GM18511 (cell line): ENCODE data around the gene COX8C.
A peak's percentile ranks its signal among the peaks of the same experiment; 100 is the strongest.
"Not testable (repeated sequence)": the region's sequence is repeated elsewhere in the genome, so short reads cannot be mapped to it uniquely, and the experiment has no call there.

ENCODE experiments used
- ATAC-seq: cut with Tn5 transposase; IDR thresholded peaks from one replicate; pipeline ENCODE4 v1.9.1; 2021; ENCODE audit warnings: mild to moderate bottlenecking, moderate library complexity; ENCODE audit not compliant: unreplicated experiment

The COX8C gene

DNA sequence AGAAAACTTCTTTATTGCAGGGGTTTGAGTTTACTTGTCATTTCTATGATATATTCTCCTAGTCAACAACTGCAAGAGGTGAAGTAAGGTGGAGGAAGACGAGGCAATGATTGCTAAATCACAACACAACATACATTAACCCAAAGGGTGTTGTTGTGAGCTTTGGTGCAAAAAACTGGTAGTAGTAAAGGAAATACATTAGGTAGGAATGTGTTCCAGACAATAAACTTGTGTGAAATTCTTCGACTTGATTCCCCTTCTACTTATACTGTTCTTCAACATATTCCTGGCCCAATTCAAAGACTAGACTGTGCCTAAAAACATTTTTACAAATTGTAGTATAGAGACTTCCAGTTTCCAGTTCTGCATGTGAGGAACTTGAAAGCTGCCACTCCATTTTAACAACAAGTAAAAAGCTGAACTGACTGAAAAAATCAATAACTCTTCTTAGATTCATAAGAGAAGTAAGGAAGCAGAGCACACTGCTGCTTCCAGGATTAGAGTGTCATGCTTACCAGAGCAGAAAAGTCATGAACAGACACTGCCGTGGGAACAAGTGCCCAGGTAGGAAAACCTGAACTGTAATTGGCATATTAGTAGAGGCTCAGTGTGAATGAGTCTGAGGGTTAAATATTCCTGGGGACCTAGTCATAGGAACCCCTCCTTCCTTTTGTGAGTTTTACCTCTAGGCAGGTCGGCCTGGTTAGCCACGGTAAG lies 22.2 kb downstream of the COX8C start:
- no peak for ATAC-seq

DNA sequence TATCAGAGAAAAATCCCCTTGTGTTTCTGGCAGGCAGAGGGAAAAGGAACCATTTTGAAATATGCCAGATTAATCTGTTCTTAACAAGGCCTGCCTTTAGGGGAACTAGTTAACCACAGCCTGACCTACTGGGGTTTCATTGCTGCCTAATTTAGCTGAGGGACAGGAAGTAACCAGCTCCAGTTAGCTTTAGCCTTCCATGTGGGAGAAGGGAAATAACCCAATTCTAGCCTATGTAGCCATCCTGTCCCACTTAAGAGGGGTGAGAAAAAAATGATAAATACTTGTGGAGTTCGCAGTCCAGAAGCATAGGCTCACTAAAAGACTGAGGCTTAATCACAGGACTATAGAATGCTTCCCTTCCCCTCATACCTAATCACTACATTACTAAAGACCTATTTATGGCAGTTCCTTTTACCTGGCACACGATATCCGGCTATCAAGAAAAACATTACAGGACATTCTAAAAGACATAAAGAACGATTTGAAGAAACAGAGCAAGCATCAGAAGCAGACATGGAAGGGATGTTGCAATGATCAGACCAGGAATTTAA lies 22.8 kb downstream of the COX8C start:
- ATAC-seq = peak; percentile 94

DNA sequence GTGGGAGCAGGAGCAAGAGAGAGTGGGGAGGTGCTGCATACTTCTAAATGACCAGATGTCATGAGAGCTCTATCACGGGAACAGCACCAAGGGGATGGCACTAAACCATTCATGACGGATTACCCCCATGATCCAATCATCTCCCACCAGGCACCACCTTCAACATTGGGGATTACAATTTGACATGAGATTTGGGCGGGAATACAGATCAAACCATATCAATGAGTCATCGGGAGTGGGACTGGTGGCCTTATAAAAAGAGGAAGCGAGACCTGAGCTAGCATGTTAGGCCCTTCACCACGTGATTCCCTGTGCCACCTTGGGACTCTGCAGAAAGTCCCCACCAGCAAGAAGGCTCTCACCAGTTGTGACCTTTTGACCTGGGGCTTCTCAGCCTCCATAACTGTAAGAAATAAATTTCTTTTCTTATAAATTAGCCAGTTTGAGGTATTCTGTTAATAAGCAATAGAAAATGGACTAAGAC lies 28.7 kb downstream of the COX8C start:
- peak; percentile 99 for ATAC-seq

GRCh38 chr14:93379831-93380230 lies 32.8 kb downstream of the COX8C start:
- ATAC-seq = no peak

GRCh38 chr14:93381644-93382043 lies 34.7 kb downstream of the COX8C start:
- no peak for ATAC-seq

- not testable (repeated sequence) for ATAC-seq
Observed at GRCh38 chr14:93384256-93384655, 37.3 kb downstream of the COX8C start.

DNA sequence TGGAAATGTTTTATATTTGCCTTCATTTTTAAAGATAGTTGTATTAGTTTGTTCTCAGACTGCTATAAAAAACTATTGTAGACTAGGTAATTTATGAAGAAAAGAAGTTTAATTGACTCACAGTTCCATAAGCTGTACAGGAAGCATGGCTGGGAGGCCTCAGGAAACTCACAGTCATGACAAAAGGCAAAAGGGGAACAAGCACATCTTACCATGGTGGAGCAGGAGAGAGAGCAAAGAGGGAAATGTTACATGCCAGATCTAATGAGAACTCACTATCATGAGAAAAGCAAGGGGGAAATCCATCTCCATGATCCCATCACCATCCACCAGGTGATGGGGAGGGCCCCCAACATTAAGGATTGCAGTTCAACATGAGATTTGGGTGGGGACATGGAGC lies 48.2 kb downstream of the COX8C start:
- ATAC-seq = no peak

DNA sequence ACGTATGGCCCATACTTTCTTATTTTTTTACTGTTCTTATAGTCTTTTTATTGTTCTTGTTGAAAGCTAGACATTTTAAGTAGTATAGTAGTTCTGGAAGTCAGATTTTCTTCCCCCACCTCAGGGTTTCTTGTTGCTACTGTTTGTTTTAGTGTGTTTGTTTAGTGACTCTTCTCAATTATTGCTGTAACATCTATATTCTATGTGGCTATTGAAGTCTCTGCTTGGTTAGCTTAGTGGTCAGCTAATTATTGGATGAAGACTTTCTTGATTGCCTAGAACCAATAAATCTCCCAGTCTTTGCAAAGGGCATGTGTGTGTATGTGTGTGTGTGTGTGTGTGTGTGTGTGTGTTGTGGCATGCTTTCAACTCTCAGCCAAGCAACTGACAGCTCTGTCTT lies 49.5 kb downstream of the COX8C start:
- ATAC-seq = no peak
